ENCODE results near the gene GSTP1. TPM values are rescaled to one million over a fixed set of nuclear protein-coding genes. Genes with fewer than 3 reads are reported as not detected.
"Not testable (repeated sequence)": the region's sequence is repeated elsewhere in the genome, so short reads cannot be mapped to it uniquely, and the experiment has no call there.

GSTP1 gene
- total RNA-seq, 1 experiment from 2014 or later, result 441 TPM

DNA sequence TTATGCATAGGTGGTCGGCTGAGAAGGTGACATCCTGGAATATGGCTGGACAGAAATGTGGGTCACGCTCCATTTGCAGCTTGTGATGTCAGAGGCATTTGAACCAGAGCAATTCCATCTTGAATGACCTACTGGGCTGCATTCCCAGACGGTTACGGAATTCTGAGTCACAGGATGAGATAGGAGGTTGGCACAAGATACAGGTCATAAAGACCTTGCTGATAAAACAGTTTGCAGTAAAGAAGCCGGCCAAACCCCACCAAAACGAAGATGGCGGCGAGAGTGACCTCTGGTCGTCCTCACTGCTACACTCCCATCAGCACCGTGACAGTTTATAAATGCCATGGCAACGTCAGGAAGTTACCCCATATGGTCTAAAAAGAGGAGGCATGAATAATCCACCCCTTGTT, 19.9 kb upstream of the GSTP1 start:
- peak; percentile 95 for DNase-seq (ENCODE audit: low read depth)

DNA sequence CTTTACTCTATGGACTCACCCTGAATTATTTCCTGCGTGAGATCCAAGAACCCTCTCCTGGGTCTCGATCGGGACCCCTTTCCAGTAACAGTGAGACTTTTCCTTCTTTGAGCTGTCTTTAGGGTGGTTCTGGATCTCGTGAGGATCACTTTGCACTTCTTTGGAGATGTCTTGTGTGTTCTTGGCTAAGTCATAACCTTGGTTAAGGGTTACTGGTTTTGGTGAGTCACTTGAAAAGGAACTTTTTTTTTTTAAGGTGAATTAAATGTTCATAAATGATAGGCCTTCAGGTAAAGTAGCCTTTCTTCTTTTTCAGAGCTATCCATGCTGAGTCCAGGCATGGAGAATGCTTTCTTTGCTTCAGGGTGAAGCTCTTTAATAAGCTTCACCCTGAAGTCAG, 19.4 kb upstream of the GSTP1 start:
- DNase-seq (ENCODE audit: low read depth), result peak; percentile 51

DNA sequence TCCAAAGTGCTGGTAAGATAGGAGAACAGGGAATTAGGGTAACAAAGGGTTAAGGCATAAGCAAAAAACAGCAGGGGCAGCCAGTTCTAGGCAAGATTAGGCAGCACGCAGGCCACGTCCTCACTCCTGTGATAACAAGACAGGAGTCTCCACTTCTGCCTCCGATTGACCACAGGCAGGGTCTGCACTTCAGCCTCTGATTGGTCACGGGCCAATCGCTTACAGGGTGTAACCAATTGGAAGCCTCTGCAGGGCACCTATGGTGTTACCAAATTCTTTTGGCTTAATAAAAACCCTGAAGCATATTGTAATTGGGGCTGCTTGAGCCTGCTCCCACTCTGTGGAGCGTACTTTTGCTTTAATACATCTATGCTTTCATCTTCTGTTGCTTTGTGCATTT, 12.2 kb upstream of the GSTP1 start:
- DNase-seq (ENCODE audit: low read depth), result no peak

DNA sequence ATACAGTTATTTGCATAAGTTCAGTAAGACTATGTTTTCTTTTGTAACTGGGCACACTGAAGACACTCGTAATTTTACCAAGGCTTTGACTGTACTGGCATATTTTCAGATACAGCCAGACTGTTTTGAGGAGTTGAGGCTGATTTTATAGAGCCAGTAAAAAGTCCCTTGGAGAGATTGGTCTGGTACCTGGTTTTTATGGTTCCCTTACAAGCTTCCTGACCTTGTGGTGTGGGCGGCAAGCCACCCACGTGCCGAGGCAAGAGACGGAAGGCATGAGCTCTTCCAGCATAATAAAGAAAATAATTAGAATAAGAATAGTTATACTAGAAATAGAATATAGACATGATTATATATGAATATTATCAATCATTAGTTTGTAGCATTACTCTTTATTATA, 11.3 kb upstream of the GSTP1 start:
- DNase-seq (ENCODE audit: low read depth), result no peak

DNA sequence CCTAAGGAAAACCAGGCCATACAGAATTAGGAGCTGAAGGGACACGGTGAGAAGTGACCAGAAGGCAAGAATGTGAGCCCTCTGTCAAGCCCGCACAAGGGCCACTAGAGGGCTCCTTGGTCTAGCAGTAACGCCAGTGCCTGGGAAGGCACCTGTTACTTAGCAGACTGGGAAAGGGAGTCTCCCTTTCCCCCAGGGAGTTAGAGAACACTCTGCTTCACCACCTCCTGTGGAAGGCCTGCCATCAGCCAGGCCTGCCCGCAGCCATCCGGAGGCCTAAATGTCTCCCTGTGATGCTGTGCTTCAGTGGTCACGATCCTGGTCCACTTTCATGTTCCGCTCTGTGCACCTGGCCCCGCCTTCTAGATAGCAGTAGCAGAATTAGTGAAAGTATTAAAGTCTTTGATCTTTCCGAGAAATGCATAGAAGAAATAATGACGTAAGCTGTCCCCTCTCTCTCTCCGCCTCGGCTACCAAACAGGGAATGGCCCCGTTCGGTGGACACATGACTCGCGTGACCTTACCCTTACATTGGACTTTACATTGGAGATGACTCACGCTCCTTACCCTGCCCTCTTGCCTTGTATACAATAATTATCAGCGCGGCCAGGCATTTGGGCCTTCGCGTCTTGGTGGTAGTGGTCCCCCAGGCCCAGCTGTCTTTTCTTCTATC, 10.7 kb upstream of the GSTP1 start:
- peak; percentile 62 for DNase-seq (ENCODE audit: low read depth)

DNA sequence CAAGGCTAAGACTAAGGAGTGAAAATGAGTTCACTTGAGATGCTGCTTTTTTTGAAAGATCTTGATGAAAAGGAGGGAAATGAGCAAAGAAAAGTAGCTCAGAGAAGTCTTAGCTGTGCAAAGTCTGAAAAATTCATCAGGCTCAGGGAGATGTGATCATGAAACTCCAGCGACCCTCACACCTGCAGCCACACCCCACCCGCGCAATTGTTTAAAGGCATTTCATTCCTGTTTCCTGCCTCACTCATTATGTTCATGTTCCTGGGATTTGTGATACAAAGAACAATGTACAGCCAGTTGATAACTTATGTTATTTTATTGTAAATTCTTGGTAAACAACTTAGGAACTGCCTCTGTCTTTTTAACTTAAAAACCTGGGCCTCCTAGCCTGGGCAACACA, 8.7 kb upstream of the GSTP1 start:
- DNase-seq (ENCODE audit: low read depth), result no peak

DNA sequence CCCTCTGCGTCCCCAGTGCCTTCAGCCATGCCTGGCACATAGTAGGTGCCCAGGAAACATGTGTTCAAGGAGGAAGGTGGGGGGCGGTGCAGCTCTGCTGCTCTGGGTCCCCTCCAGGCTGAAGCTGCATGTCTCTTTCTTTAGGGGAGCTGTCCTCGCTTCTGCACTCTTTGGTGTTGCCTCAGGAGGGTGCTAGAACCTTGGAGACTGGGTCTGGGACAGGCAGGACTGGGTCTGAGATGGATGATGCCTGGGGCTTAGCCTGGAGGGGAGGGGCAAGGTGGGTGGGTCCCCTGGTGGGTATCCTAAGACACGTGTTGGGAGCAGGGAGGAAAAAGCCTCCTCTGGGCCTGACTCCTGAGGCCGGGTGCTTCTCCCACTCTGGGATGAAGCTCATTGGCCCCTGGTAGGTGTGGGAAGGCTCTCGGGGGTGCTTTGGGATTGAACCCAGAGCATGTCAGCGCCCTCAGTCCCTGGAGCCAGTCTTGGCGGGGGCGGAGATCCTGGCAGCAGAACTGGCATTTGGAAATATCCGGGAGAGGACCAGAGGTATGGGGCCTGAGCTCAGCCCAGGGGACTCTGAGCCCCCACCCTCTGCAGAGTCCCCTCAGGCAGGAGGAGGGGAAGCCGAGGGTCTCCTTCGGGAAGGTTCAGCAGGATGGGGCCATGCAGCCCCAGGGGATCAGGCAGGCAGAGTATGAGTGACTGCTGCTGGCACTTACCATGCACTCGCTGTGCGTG, 6.7 kb upstream of the GSTP1 start:
- no peak for DNase-seq (ENCODE audit: low read depth)

DNA sequence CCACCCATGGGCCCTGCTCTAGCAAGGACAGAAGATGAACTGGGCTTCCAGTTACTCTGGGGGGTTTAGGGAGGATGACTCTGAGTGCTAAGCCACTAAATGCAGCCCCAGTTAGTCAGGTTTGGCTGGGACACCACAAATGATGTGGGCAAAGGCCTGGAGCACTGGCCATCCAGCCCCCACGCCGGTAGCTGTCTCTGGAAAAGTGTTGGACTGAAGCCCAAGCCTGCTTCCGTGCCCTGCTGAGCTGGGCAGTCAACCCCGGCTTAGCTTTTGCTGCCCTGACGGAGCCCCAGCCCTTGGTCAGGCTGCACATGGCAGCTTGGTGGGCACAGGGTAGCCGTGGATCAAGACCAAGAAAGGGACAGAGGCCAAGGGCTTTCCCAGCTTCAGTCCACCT, 5.7 kb upstream of the GSTP1 start:
- DNase-seq (ENCODE audit: low read depth), result no peak

DNA sequence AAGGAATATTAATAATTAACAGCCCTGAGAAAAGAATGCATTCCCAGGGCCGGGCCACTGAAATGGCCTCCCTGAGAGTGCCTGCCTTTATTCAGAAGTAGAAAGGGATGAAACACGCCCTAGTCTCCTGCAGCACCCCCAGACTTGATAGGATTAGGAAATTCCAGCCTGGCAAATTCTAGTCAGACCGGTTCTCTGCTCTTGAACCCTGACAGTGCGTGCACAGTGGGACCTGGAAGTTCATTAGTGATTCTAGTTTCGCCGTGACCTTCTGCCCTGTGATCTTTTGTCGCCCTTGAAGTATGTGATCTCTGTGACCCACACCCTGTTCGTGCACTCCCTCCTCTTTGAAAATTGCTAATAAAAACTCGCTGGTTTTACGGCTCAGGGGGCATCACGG, 2.1 kb upstream of the GSTP1 start:
- no peak for DNase-seq (ENCODE audit: low read depth)

DNA sequence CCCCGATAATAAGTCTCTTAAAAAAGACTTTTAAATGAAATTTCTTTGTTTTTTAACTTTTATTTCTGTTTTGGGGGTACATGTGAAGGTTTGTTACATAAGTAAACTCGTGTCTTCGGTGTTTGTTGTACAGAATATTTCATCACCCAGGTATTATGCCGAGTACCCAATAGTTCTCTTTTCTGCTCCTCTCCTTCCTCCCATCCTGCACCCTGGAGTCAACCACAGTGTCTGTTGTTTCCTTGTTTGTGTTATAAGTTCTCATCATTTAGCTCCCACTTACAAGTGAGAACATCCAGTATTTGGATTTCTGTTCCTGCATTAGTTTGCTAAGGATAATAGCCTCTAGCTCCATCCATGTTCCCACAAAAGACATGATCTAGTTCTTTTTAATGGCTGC, 1.6 kb upstream of the GSTP1 start:
- DNase-seq (ENCODE audit: low read depth), result no peak

DNA sequence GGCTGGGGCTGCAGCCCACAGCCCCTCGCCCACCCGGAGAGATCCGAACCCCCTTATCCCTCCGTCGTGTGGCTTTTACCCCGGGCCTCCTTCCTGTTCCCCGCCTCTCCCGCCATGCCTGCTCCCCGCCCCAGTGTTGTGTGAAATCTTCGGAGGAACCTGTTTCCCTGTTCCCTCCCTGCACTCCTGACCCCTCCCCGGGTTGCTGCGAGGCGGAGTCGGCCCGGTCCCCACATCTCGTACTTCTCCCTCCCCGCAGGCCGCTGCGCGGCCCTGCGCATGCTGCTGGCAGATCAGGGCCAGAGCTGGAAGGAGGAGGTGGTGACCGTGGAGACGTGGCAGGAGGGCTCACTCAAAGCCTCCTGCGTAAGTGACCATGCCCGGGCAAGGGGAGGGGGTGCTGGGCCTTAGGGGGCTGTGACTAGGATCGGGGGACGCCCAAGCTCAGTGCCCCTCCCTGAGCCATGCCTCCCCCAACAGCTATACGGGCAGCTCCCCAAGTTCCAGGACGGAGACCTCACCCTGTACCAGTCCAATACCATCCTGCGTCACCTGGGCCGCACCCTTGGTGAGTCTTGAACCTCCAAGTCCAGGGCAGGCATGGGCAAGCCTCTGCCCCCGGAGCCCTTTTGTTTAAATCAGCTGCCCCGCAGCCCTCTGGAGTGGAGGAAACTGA, 731 bp downstream of the GSTP1 start:
- DNase-seq (ENCODE audit: low read depth), result no peak

DNA sequence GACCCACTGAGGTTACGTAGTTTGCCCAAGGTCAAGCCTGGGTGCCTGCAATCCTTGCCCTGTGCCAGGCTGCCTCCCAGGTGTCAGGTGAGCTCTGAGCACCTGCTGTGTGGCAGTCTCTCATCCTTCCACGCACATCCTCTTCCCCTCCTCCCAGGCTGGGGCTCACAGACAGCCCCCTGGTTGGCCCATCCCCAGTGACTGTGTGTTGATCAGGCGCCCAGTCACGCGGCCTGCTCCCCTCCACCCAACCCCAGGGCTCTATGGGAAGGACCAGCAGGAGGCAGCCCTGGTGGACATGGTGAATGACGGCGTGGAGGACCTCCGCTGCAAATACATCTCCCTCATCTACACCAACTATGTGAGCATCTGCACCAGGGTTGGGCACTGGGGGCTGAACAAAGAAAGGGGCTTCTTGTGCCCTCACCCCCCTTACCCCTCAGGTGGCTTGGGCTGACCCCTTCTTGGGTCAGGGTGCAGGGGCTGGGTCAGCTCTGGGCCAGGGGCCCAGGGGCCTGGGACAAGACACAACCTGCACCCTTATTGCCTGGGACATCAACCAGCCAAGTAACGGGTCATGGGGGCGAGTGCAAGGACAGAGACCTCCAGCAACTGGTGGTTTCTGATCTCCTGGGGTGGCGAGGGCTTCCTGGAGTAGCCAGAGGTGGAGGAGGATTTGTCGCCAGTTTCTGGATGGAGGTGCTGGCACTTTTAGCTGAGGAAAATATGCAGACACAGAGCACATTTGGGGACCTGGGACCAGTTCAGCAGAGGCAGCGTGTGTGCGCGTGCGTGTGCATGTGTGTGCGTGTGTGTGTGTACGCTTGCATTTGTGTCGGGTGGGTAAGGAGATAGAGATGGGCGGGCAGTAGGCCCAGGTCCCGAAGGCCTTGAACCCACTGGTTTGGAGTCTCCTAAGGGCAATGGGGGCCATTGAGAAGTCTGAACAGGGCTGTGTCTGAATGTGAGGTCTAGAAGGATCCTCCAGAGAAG, 1.6 kb downstream of the GSTP1 start:
- no peak for DNase-seq (ENCODE audit: low read depth)

DNA sequence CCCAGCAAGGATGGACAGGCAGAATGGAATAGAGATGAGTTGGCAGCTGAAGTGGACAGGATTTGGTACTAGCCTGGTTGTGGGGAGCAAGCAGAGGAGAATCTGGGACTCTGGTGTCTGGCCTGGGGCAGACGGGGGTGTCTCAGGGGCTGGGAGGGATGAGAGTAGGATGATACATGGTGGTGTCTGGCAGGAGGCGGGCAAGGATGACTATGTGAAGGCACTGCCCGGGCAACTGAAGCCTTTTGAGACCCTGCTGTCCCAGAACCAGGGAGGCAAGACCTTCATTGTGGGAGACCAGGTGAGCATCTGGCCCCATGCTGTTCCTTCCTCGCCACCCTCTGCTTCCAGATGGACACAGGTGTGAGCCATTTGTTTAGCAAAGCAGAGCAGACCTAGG, 2.3 kb downstream of the GSTP1 start:
- no peak for DNase-seq (ENCODE audit: low read depth)

DNA sequence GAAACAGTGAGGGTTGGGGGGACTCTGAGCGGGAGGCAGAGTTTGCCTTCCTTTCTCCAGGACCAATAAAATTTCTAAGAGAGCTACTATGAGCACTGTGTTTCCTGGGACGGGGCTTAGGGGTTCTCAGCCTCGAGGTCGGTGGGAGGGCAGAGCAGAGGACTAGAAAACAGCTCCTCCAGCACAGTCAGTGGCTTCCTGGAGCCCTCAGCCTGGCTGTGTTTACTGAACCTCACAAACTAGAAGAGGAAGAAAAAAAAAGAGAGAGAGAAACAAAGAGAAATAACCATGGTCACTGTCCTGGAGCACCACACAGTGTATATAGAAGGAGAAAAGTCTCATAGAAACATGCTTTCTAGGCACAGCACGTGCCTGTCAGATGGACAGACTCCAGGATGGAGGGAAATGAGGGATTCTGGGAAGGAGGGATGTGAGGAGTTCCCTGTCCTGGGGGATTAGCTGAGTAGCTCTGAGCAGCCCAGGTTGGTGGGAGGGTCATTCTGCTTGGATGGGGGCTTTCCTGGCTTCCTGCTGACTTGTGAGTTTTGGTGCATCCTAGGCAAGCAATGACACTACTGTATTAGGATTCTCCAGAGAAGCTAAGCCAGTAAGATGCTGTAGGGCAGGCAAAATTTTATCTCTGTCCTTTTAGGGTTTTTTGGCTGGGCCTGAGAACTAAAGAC, 3.1 kb downstream of the GSTP1 start:
- DNase-seq (ENCODE audit: low read depth), result no peak

DNA sequence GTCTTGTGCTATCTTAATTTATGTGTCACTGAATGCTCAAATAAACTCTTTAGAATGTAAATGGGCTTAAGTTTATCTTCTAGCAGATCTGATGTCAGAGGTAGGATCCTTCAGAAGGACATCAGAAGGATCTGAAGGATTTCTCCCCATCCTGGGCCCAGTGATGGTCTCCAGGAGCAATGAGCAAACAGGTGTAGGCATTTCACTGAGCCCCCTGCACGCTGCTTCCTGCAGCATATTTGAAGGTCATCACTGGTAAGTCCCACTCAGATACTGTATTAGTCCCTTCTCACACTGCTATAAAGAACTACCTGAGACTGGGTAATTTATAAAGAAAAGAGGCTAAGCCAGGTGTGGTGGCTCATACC, 4.5 kb downstream of the GSTP1 start:
- DNase-seq (ENCODE audit: low read depth), result no peak

DNA sequence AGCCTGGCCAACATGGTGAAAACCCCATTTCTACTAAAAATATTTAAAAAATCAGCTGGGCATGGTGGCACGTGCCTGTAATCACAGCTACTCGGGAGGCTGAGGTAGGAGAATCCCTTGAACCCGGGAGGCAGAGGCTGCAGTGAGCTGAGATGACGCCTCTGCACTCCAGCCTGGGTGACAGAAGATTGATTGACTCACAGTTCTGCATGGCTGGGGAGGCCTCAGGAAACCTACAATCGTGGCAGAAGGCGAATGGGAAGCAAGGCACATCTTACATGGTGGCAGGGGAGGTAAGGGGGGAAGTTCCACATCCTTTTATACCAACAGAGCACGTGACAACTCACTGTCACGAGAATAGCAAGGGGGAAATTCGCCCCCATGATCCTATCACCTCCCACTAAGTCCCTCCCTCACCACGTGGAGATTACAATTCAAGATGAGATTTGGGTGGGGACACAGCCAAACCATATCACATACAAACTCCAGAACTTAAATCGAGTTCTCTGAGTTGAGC, 5.3 kb downstream of the GSTP1 start:
- DNase-seq (ENCODE audit: low read depth), result not testable (repeated sequence)

DNA sequence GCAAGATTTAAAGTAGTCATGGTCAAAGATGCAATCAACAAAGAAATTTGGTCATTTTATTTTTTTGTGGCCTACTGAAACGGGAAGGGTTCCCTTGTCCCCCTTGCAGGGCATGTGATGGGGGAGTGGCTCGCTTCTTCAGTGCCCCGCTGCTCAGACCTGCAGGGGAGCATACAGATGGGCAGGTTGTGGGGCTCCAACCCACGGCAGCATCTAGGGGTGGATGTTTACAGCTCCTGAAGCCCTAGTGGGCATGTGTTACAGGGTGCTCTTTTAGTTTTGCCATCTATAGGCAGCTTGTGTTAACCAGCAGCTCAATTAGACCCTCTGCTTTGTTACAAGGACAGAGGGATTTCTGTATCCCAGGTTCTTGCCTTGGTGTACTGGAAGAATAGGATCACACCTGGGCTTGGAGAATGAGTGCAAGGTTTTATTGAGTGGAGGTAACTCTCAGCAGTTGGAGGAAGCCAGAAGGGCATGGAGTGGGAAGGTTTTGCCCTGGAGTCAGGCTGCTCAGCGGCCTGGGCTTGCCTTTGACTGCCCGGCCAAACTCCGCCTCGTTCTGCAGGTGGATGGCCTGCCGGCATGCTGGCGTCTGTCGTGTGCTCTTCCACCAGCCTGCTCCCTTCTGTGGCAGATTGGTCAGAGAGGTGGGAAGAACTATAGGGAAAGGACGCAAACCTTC, 9.4 kb downstream of the GSTP1 start:
- no peak for DNase-seq (ENCODE audit: low read depth)

DNA sequence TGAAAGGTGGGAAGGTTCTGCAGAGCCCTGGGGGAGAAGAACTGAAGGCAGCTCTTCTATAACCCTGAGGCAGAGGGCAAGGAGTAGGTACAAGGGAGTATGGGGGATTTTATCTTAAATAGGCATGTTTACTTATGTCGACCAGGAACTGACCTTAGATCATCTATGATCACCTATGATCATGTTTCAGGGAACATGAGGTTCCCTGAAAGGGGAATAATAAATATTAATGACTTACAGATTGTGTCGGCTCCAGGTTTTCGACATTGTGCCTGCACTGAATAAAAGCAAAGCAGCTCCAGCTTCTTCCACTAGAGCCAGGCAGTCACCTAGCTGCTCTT, 9.9 kb downstream of the GSTP1 start:
- DNase-seq (ENCODE audit: low read depth), result no peak

DNA sequence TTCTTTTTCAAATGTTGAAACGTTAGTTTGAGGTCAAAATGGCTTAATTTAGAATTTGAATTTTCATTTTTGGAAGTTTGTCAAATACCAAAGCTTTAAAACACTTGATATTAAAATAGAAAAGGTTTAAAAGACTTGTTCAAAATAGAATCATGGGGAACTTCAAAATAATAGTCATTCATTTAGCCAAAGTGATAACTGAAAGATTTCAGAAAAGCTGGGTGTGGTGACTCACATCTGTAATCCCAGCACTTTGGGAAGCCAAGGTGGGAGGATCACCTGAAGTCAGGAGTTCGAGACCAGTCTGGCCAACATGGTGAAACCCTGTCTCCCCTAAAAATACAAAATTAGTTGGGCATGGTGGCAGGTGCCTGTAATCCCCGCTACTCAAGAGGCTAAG, 10.9 kb downstream of the GSTP1 start:
- no peak for DNase-seq (ENCODE audit: low read depth)

DNA sequence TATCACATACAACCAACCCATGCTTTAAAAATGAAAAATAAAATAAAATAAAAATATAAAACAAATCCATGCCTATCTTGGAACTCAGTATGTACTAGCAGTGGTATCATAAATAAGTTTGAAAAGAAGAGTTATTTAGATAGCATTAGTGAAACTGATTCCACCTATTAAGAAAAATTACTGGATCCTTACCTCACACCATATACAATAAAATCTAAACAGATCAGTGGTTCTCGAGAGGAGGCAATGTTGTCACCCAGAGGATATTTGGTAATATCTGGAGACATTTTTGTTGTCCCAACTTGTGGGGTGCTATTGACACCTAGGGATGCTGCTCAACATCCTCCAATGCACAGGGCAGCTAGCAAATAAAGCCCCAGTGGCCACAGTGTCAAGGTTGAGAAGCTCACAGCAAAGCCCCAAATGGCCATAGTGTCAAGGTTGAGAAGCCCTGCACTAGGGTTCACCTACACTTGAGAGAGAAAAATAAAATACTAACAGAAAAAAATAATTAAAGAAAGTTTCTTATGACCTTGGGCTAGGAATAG, 13.2 kb downstream of the GSTP1 start:
- DNase-seq (ENCODE audit: low read depth), result no peak
